GM21381 (cell line): ENCODE measurements around the gene POP4.
"Not testable (repeated sequence)": the region's sequence is repeated elsewhere in the genome, so short reads cannot be mapped to it uniquely, and the experiment has no call there.

Source experiments
- ATAC-seq: cut with Tn5 transposase; IDR thresholded peaks from one replicate; pipeline ENCODE4 v1.9.1; 2021; ENCODE audit warnings: mild to moderate bottlenecking, moderate library complexity; ENCODE audit not compliant: unreplicated experiment

Gene POP4

GRCh38 chr19:29605653-29606419, at the start of gene POP4:
TSS of gene POP4 (plus strand) at chr19:29606283. CDS start at chr19:29606319, 36 bp downstream.
- ATAC-seq: peak; percentile 57

- ATAC-seq: not testable (repeated sequence)
Observed at GRCh38 chr19:29559110-29559509, 47.0 kb upstream of the POP4 start.

DNA sequence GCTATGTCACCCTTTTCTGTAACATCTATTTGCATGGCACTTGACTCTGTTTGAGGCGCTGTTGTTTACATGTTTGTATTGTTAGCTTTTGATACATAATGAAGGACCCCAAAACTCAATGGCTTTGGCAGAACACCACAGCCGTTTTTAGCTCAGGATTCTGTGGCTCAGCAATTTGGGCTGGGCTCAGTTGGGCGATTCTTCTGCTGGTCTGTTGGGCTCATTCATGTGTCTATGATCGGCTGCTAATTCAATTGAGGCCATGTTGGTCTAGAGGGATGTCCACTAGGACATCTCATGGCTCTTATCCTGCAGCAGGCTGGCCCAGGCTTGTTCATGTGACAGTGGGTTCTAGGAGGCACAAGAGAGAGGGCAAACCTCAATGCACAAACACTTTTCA, 46.3 kb upstream of the POP4 start:
- ATAC-seq: no peak

DNA sequence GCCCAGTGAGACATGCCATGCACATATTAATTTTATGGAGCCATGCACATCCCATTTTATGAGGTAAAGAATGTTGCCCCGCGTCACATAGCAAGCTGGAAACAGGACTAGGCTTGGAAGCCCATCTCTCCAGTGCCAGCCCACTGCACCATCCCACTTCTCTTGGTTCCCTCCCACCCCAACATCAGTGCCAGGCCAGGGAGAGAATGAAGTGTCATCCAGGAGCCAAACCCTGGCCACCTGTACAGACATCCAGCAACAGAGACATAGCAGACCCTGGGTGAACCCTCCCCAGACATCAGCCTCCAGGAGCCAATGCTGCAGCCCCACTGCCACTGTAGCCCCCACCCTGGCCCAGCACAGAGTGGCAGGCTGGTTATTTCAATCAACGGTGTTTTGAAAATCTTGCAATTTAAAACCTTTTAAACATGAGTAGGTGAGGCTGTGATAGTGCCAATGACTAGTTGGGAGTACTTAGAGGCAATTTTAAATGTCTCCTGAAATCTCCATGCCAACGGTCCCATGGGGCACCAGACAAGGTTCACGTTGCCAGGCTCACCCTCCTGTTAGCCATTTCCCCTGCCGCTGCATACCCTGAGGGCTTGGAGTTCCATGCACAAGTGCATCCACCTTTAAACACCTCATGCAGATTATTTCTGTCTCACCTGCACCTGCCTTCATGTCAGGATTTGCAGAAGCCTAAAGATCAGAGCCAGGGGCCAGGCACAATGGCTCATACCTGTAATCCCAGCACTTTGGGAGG, 45.6 kb upstream of the POP4 start:
- ATAC-seq: no peak

DNA sequence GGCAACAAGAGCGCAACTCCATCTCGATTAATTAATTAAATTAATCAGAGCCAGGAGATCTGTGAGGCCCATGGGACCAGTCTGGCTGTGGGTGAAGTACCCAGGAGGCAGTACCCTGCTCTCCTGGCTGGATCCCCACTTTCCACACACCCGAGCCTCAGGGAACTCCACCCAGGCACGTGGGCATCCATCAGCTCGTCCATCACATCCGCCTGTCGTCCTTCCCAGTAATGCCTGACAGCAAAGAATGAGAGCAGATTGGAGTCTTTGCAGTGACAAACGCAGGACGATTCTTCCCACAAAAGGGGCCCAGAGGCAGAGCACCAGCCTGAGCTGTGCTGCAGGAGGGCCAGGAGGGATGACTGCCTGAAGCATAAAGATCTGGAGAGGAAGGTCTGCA, 44.5 kb upstream of the POP4 start:
- ATAC-seq: no peak

DNA sequence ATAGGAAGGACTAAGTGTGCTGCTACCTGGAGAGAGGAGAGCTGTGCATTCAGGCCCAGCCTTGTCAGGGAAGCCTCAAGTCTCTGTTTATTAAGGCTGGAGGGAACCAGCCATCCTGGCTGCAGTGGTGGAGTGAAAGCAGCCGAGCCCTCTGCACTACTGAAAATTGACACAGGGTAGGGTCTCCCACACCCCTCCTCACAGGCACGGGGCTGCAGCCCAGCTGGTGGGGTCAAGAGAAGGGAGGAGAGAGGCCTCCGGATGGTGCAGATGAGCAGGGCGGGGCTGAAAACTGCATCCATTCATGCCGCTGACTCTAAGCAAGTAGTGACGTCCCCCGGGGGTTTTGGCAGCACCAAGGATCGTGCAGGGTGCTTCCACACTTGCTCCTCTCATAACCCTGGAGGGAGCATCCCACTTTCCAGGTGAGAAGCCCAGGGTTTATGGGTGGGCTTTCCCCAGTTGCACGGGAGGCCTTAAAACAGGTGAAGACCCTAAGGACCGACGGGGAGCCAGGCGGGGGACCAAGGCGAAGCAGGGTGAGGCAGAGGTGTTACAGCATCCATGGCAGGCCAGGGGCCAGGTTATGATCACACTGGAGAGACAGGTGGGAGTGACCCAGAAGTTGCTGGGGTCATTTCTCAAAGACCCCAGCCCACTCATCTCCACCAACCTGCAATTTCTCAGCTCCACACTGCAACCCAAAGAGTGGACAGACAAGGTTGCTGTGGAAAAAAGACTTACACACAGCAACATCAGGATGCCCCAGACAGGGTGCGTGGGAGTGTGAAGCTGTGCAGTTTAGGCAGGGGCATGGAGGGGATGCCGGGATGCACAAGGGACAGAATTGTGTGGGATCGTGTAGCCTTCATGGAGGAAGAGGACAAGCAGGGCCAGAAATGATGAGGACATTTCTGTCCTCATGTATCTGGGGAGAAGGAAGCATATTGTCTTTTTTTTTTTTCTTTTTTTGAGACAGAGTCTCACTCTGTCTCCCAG, 43.5 kb upstream of the POP4 start:
- no peak for ATAC-seq

DNA sequence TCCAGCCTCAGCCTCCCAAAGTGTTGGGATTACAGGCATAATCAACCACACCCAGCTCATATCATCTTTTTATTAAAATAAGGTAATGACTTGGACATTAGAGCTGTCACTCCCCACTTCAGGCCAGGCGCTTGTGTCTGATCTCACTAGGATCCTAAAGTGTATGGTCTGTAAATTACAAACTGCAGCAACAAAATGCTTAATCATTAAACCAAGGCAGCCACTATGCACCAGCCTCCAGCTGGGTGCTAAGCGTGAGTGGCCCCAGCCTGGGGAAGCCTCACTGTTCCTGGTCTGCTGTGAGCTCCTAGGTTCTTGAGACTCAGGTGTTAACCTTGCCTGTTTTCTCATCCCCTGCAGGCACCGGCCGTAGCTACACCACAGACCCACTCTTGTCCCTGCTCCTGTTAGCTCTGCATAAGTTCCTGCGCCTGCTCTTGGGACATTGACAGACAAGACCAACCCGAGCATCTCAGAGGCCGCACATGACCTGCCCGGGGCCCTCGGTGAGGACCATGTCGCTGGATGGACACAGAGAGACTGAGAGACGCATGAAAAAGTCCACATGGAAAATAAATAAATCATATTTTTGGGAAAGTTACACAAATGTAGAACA, 42.5 kb upstream of the POP4 start:
- ATAC-seq: no peak

- no peak for ATAC-seq
Observed at GRCh38 chr19:29564574-29565005, 41.5 kb upstream of the POP4 start.

- ATAC-seq: no peak
Observed at GRCh38 chr19:29565171-29565570, 40.9 kb upstream of the POP4 start.

DNA sequence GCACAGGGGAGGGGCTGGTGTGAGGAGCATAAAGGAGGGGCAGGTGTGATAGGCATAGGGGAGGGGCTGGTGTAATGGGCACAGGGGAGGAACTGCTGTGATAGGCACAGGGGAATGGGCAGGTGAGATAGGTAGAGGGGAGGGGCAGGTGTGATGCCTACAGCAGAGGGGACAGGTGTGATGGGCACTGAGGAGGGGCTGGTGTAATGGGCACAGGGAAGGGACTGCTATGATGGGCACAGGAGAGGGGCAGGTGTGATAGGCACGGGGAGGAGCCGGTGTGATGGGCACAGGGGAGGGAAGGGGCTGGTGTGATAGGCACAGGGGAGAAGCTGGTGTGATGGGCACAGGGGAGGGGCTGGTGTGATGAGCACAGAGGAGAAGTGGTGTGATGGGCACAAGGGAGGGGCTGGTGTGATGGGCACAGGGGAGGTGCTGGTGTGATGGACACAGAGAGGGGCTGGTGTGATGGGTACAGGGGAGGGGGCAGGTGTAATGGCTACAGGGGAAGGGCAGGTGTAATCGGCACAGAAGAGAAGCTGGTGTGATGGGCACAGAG, 39.5 kb upstream of the POP4 start:
- no peak for ATAC-seq

DNA sequence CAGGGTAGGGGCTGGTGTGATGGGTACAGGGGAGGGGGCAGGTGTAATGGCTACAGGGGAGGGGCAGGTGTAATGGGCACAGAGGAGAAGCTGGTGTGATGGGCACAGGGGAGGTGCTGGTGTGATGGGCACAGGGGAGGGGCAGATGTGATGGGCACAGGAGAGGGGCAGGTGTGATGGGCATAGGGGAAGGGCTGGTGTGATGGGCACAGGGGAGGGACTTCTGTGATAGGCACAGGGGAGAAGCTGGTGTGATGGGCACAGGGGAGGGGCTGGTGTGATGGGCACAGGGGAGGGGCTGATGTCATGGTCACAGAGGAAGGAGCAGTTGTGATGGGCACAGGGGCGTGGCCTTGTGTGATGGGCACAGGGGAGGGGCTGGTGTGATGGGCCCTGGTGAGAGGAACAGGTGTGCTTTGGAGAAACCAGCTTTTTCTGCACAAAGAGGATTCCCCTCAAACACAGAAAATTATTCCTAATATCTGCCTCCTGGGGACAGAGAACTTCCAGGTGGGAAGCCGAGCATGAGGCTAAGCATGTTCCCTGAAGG, 38.6 kb upstream of the POP4 start:
- no peak for ATAC-seq

- ATAC-seq: no peak
Observed at GRCh38 chr19:29568036-29569025, 37.8 kb upstream of the POP4 start.

DNA sequence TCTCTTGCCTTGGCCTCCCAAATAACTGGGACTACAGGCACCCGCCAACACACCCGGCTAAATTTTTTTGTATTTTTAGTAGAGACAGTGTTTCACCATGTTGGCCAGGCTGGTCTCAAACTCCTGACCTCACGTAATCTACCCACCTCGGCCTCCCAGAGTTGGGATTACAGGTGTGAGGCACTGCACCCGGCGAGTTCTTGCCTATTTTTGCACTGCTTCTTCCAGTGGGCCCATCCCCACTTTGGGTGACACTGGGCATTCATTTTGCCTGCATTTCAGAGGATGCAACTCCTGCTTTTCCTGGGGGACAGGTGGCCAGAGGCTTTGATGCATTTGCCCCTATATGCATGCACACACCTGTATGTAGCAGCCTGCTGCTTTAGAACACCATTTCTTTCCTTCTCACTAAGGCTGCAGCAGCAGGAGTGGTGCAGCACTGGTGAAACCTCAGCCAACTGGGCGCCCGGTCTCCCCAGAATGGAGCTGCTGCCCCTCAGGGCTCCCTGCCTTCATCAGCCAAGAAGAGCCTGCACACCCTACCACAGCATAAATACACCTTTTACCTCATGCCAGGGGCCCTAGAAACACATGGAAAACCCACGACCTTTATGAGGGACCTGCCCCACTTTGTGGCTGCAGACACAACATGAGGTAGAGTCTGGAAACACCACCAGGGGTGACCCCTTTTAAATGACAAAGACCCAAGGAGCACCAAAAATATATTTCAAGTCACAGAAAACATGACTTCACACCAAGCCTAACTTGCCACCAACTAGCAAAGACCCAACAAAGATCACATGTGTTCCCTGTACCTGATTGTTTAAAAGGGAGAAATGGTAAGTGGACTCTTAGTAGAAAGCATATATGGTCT, 36.8 kb upstream of the POP4 start:
- no peak for ATAC-seq

GRCh38 chr19:29571181-29571580, 34.9 kb upstream of the POP4 start:
- ATAC-seq: no peak

DNA sequence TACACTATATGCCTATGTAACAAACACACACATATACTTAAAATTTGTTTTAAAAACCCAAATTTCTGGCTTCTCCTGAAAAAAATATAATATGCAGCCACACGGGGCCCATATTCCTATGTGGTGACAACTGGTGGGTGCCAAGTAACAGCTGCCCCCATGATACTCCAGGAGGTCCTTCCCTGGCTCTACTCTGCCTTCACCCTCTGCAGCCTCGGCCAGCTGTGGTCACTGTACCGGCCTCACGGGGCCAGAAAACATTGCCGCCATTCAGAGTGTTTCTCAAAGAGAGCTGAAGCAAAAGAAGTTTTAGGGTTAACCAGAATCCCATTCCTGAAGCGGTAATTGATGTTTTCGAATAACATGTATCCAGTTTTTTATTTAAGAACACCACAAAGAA, 32.6 kb upstream of the POP4 start:
- no peak for ATAC-seq

GRCh38 chr19:29574510-29574909, 31.6 kb upstream of the POP4 start:
- ATAC-seq: no peak

DNA sequence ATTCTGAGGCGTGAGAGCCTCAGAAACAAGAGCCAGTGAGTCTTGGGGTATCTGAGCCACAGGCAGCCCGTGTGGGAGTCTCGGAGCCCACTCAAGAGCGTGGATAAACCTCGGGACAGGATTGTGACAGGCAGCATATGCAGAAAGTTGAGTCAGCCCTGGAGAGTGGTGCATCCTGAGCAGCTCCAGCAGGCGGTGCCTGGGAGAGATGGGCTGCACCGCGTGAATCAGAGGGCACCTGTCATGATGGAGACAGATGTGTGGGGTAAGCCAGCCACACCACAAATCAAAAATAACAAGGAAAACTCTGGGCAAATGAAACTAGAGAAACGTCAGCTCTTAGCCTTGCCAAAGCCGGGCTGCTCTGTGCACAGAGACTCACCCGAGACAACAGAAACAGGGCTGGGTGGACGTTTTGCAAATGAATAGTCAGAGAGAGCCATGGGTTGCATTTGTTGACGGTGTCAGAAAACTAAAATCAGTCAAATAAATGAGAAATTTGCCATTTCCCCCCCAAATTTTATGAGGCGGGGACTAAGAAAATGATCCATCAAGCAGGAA, 30.0 kb upstream of the POP4 start:
- no peak for ATAC-seq
